ENCODE results near the gene AK8.

DNA sequence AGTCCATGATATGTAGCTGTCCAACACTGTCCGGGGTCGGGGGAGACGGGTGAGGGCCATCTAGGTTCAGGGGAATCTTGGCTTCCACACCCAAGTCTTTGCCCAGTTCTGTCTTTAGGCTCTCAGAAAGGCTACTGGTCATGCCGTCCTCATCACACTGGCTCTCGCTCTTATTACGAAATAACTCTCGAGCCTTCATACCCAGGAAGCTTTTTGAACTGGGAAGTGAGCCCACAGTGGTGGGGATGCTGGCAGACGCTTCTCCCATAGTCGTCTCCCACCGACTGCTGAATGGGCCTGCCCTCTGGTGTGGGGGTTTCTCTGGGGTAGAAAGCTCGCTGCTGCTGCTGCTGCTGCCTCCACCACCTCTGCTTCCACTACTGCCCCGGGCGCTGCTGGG, 18.2 kb upstream of the AK8 start:
- TF ChIP-seq CTCF (IDR thresholded peaks at IDR 0.05) (no peak), ZFX (IDR thresholded peaks at IDR 0.05; ENCODE audit: borderline replicate concordance) (no peak)
